Measurements from ENCODE around the gene ADIPOQ. TPM values are rescaled to one million over a fixed set of nuclear protein-coding genes. Genes with fewer than 3 reads are reported as not detected.

Gene ADIPOQ
- polyA plus RNA-seq, 1 of the 3 experiments (the other 2 are of a cell fraction): not detected

GRCh38 chr3:186854954-186855353 lies 12.4 kb downstream of the ADIPOQ start:
- POLR2A ChIA-PET: no interaction called here
- Histone ChIP-seq H3K4me3 (ENCODE audit: low read depth in 2 of 2, low read length in 1 of 2) (no peak overlapping the region), H3K27ac (ENCODE audit: low read depth in 2 of 2, low read length in 1 of 2) (no peak overlapping the region), H3K79me2 (ENCODE audit: insufficient read depth) (no peaks in the 10 kb centered on the region), H4K20me1 (ENCODE audit: insufficient read depth) (no peaks in the 10 kb centered on the region), H3K36me3 (replicated peaks in 1 of 2; ENCODE audit: control insufficient read depth in 1 of 2, insufficient read depth in 2 of 2, low read length in 1 of 2) (no peaks in the 10 kb centered on the region), H3K27me3 (ENCODE audit: insufficient read depth) (no peaks in the 10 kb centered on the region), H3F3A (replicated peaks; ENCODE audit: insufficient read depth) (no peaks in the 10 kb centered on the region), H3K9me3 (no peaks in the 10 kb centered on the region), H2AFZ (ENCODE audit: low read depth) (no peak overlapping the region), H3K9me2 (no peaks in the 10 kb centered on the region), H3K4me2 (no peak overlapping the region), H3K9ac (no peak overlapping the region), H3K4me1 (ENCODE audit: control insufficient read depth in 1 of 2, insufficient read depth in 2 of 2, low read depth in 1 of 2, low read length in 1 of 2) (no peaks in the 10 kb centered on the region)
- CTCF ChIA-PET: interaction anchor here (0.8 to 1.3 kb wide), 4 partner anchors 33 to 310 kb away, joined by 3 to 5 read pairs (median 4); no protein-coding TSS in a partner anchor
- no peak for DNase-seq
- WGBS (ENCODE audit: low lambda C conversion rate): 0% methylated on average over 1 of the region's 1 CpG
- TF ChIP-seq FOXM1 (IDR thresholded peaks at IDR 0.05; ENCODE audit: low read depth): no peak
- TF ChIP-seq MXI1 (IDR thresholded peaks at IDR 0.05; ENCODE audit: low read depth, low read length): no peak
- no peak for TF ChIP-seq GABPA (IDR thresholded peaks at IDR 0.05; ENCODE audit: low read depth)
- no peak for TF ChIP-seq USF2 (IDR thresholded peaks at IDR 0.05; ENCODE audit: borderline replicate concordance, low read depth, low read length)
- no peak for TF ChIP-seq RCOR1 (IDR thresholded peaks at IDR 0.05; ENCODE audit: low read length)
- no peak for TF ChIP-seq ELF1 (IDR thresholded peaks at IDR 0.05)
- TF ChIP-seq MAX (IDR thresholded peaks at IDR 0.05; ENCODE audit: low read depth): no peak
- no peak for TF ChIP-seq CHD2 (IDR thresholded peaks at IDR 0.05; ENCODE audit: low read length, partially characterized antibody)
- TF ChIP-seq YY1 (IDR thresholded peaks at IDR 0.05; ENCODE audit: low read depth): no peak
- TF ChIP-seq FOXJ3 (CRISPR knock-in tag; IDR thresholded peaks at IDR 0.05): no peak
- TF ChIP-seq RXRA (IDR thresholded peaks at IDR 0.05; ENCODE audit: borderline replicate concordance, low read depth): no peak
- TF ChIP-seq RAD21 (IDR thresholded peaks at IDR 0.05; ENCODE audit: low read length): no peak
- TF ChIP-seq SIN3A (IDR thresholded peaks at IDR 0.05; ENCODE audit: borderline replicate concordance, low read depth, low read length): no peak
- no peak for TF ChIP-seq MEF2A (IDR thresholded peaks at IDR 0.05; ENCODE audit: borderline replicate concordance, low read depth)
- no peak for TF ChIP-seq NRF1 (IDR thresholded peaks at IDR 0.05; ENCODE audit: low read depth, low read length)
- TF ChIP-seq USF1 (IDR thresholded peaks at IDR 0.05; ENCODE audit: borderline replicate concordance, low read depth): no peak

GRCh38 chr3:186857743-186858142 lies 15.2 kb downstream of the ADIPOQ start:
- no peak overlapping the region for H3K9ac ChIP-seq
- no peaks in the 10 kb centered on the region for H3K4me1 ChIP-seq (ENCODE audit: control insufficient read depth in 1 of 2, insufficient read depth in 2 of 2, low read depth in 1 of 2, low read length in 1 of 2)
- no peaks in the 10 kb centered on the region for H4K20me1 ChIP-seq (ENCODE audit: insufficient read depth)
- no peaks in the 10 kb centered on the region for H3K79me2 ChIP-seq (ENCODE audit: insufficient read depth)
- DNase-seq: no peak
- no peaks in the 10 kb centered on the region for H3K9me3 ChIP-seq
- no peak overlapping the region for H3K4me2 ChIP-seq
- H3K27me3 ChIP-seq (ENCODE audit: insufficient read depth): no peaks in the 10 kb centered on the region
- 76% methylated on average over 4 of the region's 4 CpGs for WGBS (ENCODE audit: low lambda C conversion rate)
- no peak overlapping the region for H2AFZ ChIP-seq (ENCODE audit: low read depth)
- no peak overlapping the region for H3K27ac ChIP-seq (ENCODE audit: low read depth in 2 of 2, low read length in 1 of 2)
- H3K9me2 ChIP-seq: no peaks in the 10 kb centered on the region
- H3K4me3 ChIP-seq (ENCODE audit: low read depth in 2 of 2, low read length in 1 of 2): no peak overlapping the region
- H3F3A ChIP-seq (replicated peaks; ENCODE audit: insufficient read depth): no peaks in the 10 kb centered on the region
- POLR2A ChIA-PET: interaction anchor here (0.6 kb wide), 1 partner anchor 262 kb away, joined by 5 read pairs; no protein-coding TSS in a partner anchor
- H3K36me3 ChIP-seq (replicated peaks in 1 of 2; ENCODE audit: control insufficient read depth in 1 of 2, insufficient read depth in 2 of 2, low read length in 1 of 2): no peaks in the 10 kb centered on the region
- CTCF ChIA-PET: interaction anchor here (0.9 kb wide), 1 partner anchor 307 kb away, joined by 3 read pairs; no protein-coding TSS in a partner anchor
- no peak for TF ChIP-seq USF1 (IDR thresholded peaks at IDR 0.05; ENCODE audit: borderline replicate concordance, low read depth)
- TF ChIP-seq NRF1 (IDR thresholded peaks at IDR 0.05; ENCODE audit: low read depth, low read length): no peak
- TF ChIP-seq IRF3 (IDR thresholded peaks at IDR 0.05; ENCODE audit: low read depth, low read length): no peak
- no peak for TF ChIP-seq REST (IDR thresholded peaks at IDR 0.05; ENCODE audit: low read depth, low read length)
- TF ChIP-seq CTCF (IDR thresholded peaks at IDR 0.05): no peak
- TF ChIP-seq GABPA (IDR thresholded peaks at IDR 0.05; ENCODE audit: low read depth): no peak
